ENCODE results near the gene KRTAP5-3. TPM values are rescaled to one million over a fixed set of nuclear protein-coding genes. Genes with fewer than 3 reads are reported as not detected.
"Not testable (repeated sequence)": the region's sequence is repeated elsewhere in the genome, so short reads cannot be mapped to it uniquely, and the experiment has no call there.

Gene KRTAP5-3
- total RNA-seq, 2 donors from 2014 or later: not detected

- Histone ChIP-seq H3K36me3 (no peaks in the 10 kb centered on the region), H3K27me3 (no peaks in the 10 kb centered on the region), H3K9me3 (no peaks in the 10 kb centered on the region), H3K27ac (no peak overlapping the region), H3K4me3 (no peak overlapping the region), H3K4me1 (no peaks in the 10 kb centered on the region)
- TF ChIP-seq, protein P1, sequence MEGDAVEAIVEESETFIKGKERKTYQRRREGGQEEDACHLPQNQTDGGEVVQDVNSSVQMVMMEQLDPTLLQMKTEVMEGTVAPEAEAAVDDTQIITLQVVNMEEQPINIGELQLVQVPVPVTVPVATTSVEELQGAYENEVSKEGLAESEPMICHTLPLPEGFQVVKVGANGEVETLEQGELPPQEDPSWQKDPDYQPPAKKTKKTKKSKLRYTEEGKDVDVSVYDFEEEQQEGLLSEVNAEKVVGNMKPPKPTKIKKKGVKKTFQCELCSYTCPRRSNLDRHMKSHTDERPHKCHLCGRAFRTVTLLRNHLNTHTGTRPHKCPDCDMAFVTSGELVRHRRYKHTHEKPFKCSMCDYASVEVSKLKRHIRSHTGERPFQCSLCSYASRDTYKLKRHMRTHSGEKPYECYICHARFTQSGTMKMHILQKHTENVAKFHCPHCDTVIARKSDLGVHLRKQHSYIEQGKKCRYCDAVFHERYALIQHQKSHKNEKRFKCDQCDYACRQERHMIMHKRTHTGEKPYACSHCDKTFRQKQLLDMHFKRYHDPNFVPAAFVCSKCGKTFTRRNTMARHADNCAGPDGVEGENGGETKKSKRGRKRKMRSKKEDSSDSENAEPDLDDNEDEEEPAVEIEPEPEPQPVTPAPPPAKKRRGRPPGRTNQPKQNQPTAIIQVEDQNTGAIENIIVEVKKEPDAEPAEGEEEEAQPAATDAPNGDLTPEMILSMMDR (IDR thresholded peaks at IDR 0.05): no peak
- no peak for DNase-seq (ENCODE audit: low spot score)
Observed at GRCh38 chr11:1625541-1625940, 17.3 kb upstream of the KRTAP5-3 start.

- no peak overlapping the region for H3K4me3 ChIP-seq
- TF ChIP-seq, protein P1 (IDR thresholded peaks at IDR 0.05): no peak
- DNase-seq (ENCODE audit: low spot score): no peak
Observed at GRCh38 chr11:1624621-1625020, 16.4 kb upstream of the KRTAP5-3 start.

GRCh38 chr11:1623716-1624115 lies 15.5 kb upstream of the KRTAP5-3 start:
- no peaks in the 10 kb centered on the region for H3K9me3 ChIP-seq
- no peaks in the 10 kb centered on the region for H3K4me1 ChIP-seq
- no peaks in the 10 kb centered on the region for H3K36me3 ChIP-seq
- no peaks in the 10 kb centered on the region for H3K27me3 ChIP-seq
- DNase-seq (ENCODE audit: low spot score): no peak
- TF ChIP-seq, protein P1 (IDR thresholded peaks at IDR 0.05): no peak
- no peak overlapping the region for H3K27ac ChIP-seq
- no peak overlapping the region for H3K4me3 ChIP-seq

More at GRCh38 chr11:1624621-1625020, 16.4 kb upstream of the KRTAP5-3 start:
- H3K36me3 ChIP-seq: no peaks in the 10 kb centered on the region
- no peaks in the 10 kb centered on the region for H3K27me3 ChIP-seq
- no peaks in the 10 kb centered on the region for H3K4me1 ChIP-seq
- H3K9me3 ChIP-seq: no peaks in the 10 kb centered on the region
- no peak overlapping the region for H3K27ac ChIP-seq

DNA sequence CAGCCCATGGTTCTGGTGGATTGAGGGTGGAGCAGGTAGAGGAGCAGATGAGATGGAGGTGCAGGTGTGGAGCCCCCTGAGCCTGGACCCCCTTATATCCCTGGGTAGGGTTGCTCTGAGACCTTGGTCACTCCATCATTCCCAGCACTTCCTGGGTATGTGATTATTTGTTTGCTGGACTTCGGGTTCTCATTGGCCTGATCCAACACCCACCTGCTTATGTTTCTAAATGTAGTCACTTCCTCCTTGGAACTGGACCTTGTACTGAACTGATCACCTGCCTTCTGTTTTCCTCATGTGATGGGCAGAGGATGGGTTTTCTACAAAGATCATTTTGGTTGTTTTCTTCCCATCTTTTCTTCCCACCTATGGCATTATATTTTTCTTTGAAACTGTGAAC lies 13.8 kb upstream of the KRTAP5-3 start, which contains the start of gene KRTAP5-4:
Gene KRTAP5-4 (minus strand): TSS at position 53 of the 400 bp plus-strand sequence. CDS start 45 bp downstream, at position 8.
- Histone ChIP-seq H3K36me3 (no peaks in the 10 kb centered on the region), H3K27ac (no peak within 1 kb of the TSS), H3K27me3 (no peaks in the 10 kb centered on the region), H3K4me3 (no peak within 1 kb of the TSS), H3K4me1 (no peaks in the 10 kb centered on the region), H3K9me3 (no peaks in the 10 kb centered on the region)
- no peak for DNase-seq (ENCODE audit: low spot score)
- TF ChIP-seq, protein P1 (IDR thresholded peaks at IDR 0.05): no peak

DNA sequence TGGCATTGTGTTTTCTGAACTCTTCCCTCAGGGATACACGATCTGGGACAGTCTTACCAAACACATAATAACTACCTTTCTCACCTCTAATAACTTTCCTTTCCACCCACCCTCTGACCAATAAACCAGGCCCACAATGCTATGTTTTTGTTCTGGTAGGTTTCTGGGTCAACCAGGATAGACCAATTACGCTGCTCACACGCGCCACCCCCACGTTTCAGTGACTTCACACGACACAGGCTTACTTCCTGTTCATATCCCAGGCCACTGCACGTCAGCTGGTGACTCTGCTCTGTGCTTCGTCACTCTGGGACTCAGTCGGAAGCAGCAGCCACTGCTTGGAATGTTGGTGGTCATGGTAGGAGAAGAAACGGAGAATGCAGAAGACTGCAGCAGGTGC lies 11.2 kb upstream of the KRTAP5-3 start:
- Histone ChIP-seq H3K27me3 (no peaks in the 10 kb centered on the region), H3K4me3 (no peak overlapping the region), H3K4me1 (no peaks in the 10 kb centered on the region), H3K27ac (no peak overlapping the region), H3K9me3 (no peaks in the 10 kb centered on the region), H3K36me3 (no peaks in the 10 kb centered on the region)
- TF ChIP-seq, protein P1 (IDR thresholded peaks at IDR 0.05): no peak
- DNase-seq (ENCODE audit: low spot score): no peak

DNA sequence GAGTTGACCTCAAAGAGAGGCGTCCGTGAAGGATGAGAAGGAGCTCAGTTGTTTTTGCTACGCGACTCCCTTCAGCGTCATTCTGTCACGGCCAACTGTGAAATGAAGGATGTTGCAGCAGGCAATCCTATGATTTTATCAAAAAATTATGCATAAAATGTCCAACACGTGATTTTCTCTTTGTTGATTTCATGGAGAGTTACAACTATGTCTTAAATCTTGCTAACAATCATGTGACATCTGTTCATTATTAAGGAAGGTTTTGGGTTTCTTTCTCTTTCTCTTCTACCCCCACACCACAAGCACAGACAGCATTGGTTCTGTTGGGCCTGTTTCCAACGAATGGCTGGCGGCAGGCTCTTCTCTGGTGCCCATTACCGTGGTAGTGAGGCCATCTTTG lies 10.0 kb upstream of the KRTAP5-3 start:
- Histone ChIP-seq H3K4me3 (no peak overlapping the region), H3K9me3 (no peaks in the 10 kb centered on the region), H3K4me1 (no peaks in the 10 kb centered on the region), H3K36me3 (no peaks in the 10 kb centered on the region), H3K27ac (no peak overlapping the region), H3K27me3 (no peaks in the 10 kb centered on the region)
- TF ChIP-seq, protein P1 (IDR thresholded peaks at IDR 0.05): no peak
- no peak for DNase-seq (ENCODE audit: low spot score)

DNA sequence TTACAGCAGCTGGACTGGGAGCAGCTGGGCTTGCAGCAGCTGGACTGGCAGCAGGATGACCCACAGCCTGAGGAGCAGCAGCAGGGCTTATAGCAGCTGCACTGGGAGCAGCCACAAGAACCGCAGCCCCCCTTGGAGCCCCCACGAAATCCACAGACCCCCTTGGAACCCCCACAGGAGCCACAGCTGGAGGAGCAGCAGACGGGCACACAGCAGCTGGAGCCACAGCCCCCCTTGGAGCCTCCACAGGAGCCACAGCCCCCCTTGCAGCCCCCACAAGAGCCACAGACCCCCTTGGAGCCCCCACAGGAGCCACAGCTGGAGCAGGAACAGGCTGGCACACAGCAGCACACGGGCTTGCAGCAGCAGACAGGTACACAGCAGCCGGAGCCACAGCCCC lies 362 bp downstream of the KRTAP5-3 start:
- not testable (repeated sequence) for H3K27me3 ChIP-seq; H3K36me3 ChIP-seq; H3K4me1 ChIP-seq; H3K4me3 ChIP-seq; H3K27ac ChIP-seq; DNase-seq (ENCODE audit: low spot score); H3K9me3 ChIP-seq

DNA sequence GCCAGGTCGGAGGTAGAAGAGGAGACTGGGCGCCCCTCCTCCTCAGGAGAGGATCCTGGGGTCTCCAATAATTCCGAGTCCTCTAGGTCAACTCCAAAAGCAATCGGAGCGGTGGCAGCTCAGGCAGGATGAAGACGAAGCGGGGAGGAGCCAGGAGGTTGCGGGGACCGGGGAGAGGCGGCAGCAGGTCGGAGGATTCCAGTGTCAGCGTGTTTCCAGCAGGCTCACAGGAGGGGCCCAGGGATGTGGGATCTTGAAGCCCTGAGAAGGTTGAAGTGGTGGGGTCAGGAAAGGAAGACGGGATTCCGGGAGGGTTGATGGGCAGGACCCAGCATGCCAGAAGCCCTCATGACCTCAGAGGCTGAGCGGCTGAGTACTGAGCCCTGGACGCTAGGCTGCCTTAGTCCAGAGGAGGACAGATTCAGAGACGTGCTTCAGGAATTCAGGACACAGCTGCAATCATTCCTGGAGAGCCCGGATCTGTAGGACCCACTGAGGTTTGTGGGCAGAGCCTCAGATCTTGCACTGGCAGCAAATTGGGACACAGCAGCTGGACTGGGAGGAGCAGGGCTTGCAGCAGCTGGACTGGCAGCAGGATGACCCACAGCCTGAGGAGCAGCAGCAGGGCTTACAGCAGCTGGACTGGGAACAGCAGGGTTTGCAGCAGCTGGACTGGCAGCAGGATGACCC lies 962 bp downstream of the KRTAP5-3 start:
- DNase-seq (ENCODE audit: low spot score); H3K27ac ChIP-seq; H3K4me1 ChIP-seq; H3K9me3 ChIP-seq; H3K4me3 ChIP-seq; H3K36me3 ChIP-seq; H3K27me3 ChIP-seq: not testable (repeated sequence)

GRCh38 chr11:1605923-1606322 lies 2.3 kb downstream of the KRTAP5-3 start:
- not testable (repeated sequence) for H3K4me3 ChIP-seq; H3K27ac ChIP-seq; H3K36me3 ChIP-seq; H3K9me3 ChIP-seq; H3K27me3 ChIP-seq; H3K4me1 ChIP-seq; DNase-seq (ENCODE audit: low spot score)

Measured in right atrium auricular region (tissue), 2 donors.